Muscle of back (tissue), 13 donors: ENCODE data around the gene EPHA3. TPM values are rescaled to one million over a fixed set of nuclear protein-coding genes. Genes with fewer than 3 reads are reported as not detected.

ENCODE experiments used
- DNase-seq, 3 donors: peaks; one replicate each; pipeline versions ENCODE4 v3.0.0 to v3.0.0-alpha.2; 2013
- long read RNA-seq, 9 donors: transcript quantifications; one replicate each; lab custom pipeline, GENCODE V29; 2026
- polyA plus RNA-seq, 10 donors: library from polyadenylated mRNA; unstranded; fragments of 120-200 nt; gene quantifications; one replicate each; pipeline ENCODE4 v1.2.1, GENCODE V29; 2013; ENCODE audit not compliant: insufficient read length in 10 of 10

The EPHA3 gene
- 10 to 100 TPM; 10.6 to 33.2 (median 23.9) TPM for polyA plus RNA-seq
- long read RNA-seq, donor 1, full-length matches to known transcripts: 1 of 1 reads
- long read RNA-seq, donor 1, partial matches to known transcripts: 0 of 1 reads
- long read RNA-seq, donor 1, other reads (novel, unspliced or antisense): 0 of 1 reads
- long read RNA-seq, donor 2, full-length matches to known transcripts: 3 of 9 reads
- long read RNA-seq, donor 2, partial matches to known transcripts: 6 of 9 reads
- long read RNA-seq, donor 2, other reads (novel, unspliced or antisense): 0 of 9 reads
- long read RNA-seq, donor 3: 0 reads
- long read RNA-seq, donor 4: 0 reads
- long read RNA-seq, donor 5, full-length matches to known transcripts: 6 of 6 reads
- long read RNA-seq, donor 5, partial matches to known transcripts: 0 of 6 reads
- long read RNA-seq, donor 5, other reads (novel, unspliced or antisense): 0 of 6 reads
- long read RNA-seq, donor 6: 0 reads
- long read RNA-seq, donor 7: 0 reads
- long read RNA-seq, donor 8, full-length matches to known transcripts: 4 of 4 reads
- long read RNA-seq, donor 8, partial matches to known transcripts: 0 of 4 reads
- long read RNA-seq, donor 8, other reads (novel, unspliced or antisense): 0 of 4 reads
- long read RNA-seq, donor 9: 0 reads

DNA sequence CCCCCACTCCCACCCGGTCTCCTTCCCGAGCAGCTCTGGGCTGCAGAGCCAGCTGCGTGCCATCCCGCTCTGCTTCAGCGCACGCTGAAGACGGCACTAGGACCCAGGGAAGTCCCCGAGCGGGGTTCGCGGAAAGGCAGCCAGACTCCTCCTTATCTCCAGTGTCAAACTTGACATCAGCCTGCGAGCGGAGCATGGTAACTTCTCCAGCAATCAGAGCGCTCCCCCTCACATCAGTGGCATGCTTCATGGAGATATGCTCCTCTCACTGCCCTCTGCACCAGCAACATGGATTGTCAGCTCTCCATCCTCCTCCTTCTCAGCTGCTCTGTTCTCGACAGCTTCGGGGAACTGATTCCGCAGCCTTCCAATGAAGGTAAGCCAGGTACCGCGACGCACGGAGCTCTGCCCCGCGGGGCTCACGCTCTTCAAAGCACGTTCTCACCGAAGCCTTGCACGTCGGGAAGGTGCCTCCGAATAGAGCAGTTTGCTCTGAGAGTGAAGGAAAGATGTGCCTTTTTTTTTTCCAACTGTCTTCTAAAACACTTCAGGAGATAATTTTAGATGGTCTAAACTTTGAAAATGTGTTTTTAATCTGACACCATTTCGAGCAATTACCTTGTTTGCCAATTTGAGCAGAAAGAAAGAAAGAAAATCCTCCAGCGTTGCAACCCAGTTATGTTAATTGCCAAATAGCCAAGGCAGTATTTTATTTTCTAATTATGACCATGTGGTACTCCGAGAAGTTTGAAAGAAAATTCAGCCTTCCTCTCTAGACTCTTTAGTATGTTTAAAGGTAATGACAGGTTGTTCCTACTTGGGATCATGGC is at the start of gene EPHA3:
EPHA3 (plus strand) TSS at position 161 of the 830 bp plus-strand sequence; CDS start at position 289, 128 bp downstream.
- DNase-seq: peak; percentile 80 to 97 (median 92)

- no peak for DNase-seq
Measured at GRCh38 chr3:89058371-89058770, 49.0 kb upstream of the EPHA3 start.

GRCh38 chr3:89059211-89059925 is 48.1 kb upstream of the EPHA3 start:
- DNase-seq: peak in 1 of 3 donors; percentile 72

DNA sequence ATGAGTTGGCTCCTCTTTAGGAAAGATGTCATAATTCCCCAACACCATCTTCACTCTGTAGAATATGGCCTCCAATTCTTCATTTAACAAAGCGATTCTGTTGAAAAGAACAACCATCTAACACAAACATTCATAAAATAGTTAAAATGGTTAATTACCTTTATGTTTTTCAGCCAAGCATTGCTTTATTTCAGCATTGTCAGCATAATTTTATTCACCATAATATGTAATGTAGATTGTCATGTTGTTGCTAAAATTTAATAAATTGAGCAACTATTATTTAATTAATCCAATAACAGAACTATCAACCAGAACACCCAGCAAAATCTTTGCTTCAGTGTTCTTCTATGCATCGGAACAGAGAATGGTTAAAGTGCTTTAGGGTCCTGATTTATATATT is 46.2 kb upstream of the EPHA3 start:
- DNase-seq: no peak

- DNase-seq: peak in 1 of 3 donors; percentile 7
Measured at GRCh38 chr3:89067736-89068135, 39.7 kb upstream of the EPHA3 start.

DNA sequence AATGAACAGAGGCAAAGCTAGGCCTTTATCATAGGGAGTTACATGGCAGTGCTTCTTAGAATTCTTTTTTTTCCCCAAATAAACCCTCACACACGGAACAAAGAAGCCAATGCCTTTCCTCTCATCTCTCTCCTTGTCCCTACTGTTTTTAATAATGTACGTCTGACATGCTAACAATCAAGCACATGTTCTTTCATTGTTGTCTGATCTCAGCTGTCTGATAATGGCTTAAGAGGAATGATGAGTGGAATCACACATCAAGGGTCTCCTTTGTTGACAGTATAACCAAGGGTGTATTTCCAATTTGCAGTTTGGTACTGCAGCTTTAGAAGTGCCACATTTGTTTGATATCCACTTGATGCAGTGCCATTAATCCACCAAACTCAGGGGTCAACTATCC is 34.8 kb upstream of the EPHA3 start:
- no peak for DNase-seq

GRCh38 chr3:89079944-89080343 is 27.5 kb upstream of the EPHA3 start:
- DNase-seq: no peak

- DNase-seq: no peak
Measured at GRCh38 chr3:89087851-89088250, 19.6 kb upstream of the EPHA3 start.

- DNase-seq: no peak
Measured at GRCh38 chr3:89098173-89098572, 9.2 kb upstream of the EPHA3 start.

GRCh38 chr3:89098964-89099585 is 8.3 kb upstream of the EPHA3 start:
- DNase-seq: peak in 2 of 3 donors; percentile 27 to 52

GRCh38 chr3:89101251-89101650 is 6.2 kb upstream of the EPHA3 start:
- peak in 2 of 3 donors; percentile 21 to 57 for DNase-seq

GRCh38 chr3:89101921-89102320 is 5.5 kb upstream of the EPHA3 start:
- DNase-seq: peak in 2 of 3 donors; percentile 18 to 55

GRCh38 chr3:89104499-89104898 is 2.9 kb upstream of the EPHA3 start:
- DNase-seq: no peak

DNA sequence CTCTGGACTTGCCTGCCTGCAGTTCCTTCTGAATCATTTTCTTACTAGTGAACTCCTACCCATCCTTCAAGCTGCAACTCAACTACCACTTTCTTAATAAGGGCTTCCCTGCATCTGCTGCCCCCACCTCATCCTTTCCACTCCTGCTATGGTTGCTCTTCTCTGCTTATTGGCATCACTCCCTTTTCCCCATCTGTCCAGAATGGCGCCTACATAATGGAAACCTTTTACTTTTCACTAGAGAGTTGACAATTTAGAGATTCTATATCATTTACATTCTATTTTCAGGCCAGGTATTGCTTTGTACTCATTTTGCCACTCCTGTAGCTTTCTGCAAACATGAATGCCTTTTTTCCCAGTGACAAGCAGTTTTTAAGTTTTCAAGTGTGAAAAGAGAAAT is 1.9 kb upstream of the EPHA3 start:
- DNase-seq: no peak

DNA sequence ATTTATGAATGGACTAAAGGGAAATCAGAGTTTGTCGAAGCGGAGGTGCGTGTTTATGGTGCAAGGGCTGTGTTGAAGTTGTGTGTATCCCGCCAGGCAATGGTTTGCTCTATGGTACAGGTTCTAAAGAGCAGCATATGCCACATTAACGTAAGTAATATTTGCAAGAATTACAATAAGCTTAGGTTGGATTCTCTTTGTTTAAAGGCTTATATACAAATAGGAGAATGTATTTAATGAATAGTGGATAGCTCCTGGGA is 800 bp downstream of the EPHA3 start:
- DNase-seq: no peak

DNA sequence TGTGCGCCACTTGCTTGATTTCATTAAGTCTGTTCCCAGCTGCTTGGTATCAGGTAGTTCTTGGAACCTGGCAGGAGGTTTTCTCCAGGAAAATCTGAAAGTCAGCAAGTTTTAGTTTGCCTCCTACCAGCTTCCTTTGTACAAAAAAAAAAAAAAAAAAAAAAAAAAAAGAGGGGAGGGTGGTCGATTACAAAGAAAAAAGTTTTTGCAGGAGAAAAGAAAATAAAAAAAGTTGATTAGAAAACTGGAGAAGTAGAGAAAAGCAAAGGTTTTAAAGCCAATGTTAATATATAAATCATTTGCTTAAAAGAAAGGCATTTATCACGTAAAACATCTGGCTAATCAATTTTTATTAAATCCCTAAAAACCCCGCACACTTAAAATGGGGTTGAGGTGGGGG is 5.9 kb downstream of the EPHA3 start:
- no peak for DNase-seq

DNA sequence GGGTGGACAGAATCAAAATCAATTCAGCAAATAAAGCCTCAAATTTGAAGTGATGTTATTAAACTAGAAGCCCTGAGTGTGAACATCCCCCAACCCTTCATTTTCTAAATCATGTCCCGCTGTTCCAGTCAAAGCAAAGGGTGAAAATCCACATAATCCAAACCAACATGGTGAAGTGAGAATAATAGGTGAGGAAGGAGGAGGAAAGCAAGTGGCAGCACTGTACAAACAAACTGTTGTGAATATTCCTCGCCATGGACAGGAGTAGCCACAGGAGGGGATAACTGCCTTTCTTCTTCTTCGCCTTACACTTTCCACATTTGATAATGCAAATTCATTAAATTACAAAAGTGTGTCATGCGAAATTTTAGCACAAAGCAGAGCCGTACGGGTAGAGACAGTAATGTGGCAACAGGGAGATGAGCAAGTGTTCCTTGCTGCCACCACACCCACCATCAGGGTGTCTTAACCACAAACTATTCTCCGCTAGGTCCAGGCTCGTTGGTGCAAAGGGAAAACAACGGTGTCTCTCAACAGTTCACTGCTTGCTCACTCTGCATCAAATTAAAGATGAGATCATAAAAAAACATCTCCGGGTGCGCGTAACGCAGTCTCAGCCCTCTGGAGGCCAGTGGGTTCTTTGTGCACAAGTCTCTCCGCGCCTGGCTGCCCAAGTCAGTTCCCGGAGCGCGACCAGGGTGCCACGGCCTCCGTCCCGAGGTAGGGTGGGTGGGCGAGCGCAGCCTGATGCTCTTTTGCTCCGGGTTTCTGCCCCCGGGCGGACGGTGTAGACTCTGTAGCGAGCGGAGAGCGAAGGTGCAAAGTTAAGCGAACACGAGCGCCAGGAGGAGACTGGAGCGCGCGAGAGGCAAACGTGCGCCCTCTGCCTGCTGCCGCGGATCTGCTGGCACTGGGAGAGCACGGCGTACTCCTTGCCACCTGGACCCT is 6.7 kb downstream of the EPHA3 start:
- DNase-seq: peak; percentile 61 to 95 (median 83)

- no peak for DNase-seq
Measured at GRCh38 chr3:89114841-89115223, 7.4 kb downstream of the EPHA3 start.

GRCh38 chr3:89116476-89116875 is 9.1 kb downstream of the EPHA3 start:
- peak; percentile 37 to 68 (median 61) for DNase-seq

- DNase-seq: peak in 2 of 3 donors; percentile 32 to 61
Measured at GRCh38 chr3:89138048-89138447, 30.6 kb downstream of the EPHA3 start.
